ENCODE data around the gene DES. TPM values are rescaled to one million over a fixed set of nuclear protein-coding genes. Genes with fewer than 3 reads are reported as not detected.

DES gene
- total and polyA plus RNA-seq, 2 of the 4 experiments (the other 2 are of a cell fraction): 4.3 to 4.9 TPM

DNA sequence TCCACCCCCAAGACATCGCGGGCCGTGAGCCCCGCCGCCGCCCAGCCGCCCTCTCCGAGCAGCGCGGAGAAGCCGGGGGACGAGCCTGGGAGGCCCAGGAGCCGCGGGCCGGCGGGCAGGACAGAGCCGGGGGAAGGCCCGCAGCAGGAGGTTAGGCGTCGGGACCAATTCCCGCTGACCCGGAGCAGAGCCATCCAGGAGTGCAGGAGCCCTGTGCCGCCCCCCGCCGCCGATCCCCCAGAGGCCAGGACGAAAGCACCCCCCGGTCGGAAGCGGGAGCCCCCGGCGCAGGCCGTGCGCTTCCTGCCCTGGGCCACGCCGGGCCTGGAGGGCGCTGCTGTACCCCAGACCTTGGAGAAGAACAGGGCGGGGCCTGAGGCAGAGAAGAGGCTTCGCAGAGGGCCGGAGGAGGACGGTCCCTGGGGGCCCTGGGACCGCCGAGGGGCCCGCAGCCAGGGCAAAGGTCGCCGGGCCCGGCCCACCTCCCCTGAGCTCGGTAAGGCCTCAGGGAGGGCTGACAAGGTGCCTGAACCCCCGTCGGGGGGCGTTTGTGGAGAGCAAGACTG is 30.7 kb downstream of the DES start:
- Histone ChIP-seq H4K91ac (ENCODE audit: insufficient read depth, low read depth, low read length) (no peak overlapping the region), H3K9ac (ENCODE audit: low read depth, low read length) (no peak overlapping the region), H3K4me1 (ENCODE audit: control insufficient read depth, insufficient read depth, low read length) (peaks cover 36% of the 10 kb centered on the region), H3K56ac (ENCODE audit: extremely low read depth, insufficient read depth, low read length) (no peak overlapping the region), H3K9me1 (ENCODE audit: insufficient read depth, low read length) (peaks cover 23% of the 10 kb centered on the region), H2BK20ac (ENCODE audit: low read depth, low read length) (no peak overlapping the region), H4K5ac (ENCODE audit: low read depth, low read length) (no peak overlapping the region), H3K23ac (ENCODE audit: low read depth, low read length) (no peak overlapping the region), H4K8ac (ENCODE audit: low read depth in 2 of 2, low read length in 2 of 2) (no peak overlapping the region), H3K18ac (ENCODE audit: low read depth, low read length) (no peak overlapping the region), H3K36me3 (ENCODE audit: control insufficient read depth, insufficient read depth, low read length) (peaks cover 43% of the 10 kb centered on the region), H2AK5ac (ENCODE audit: low read depth, low read length) (no peak overlapping the region), H3K4me2 (ENCODE audit: low read depth, low read length) (no peak overlapping the region), H3K4me3 (ENCODE audit: insufficient read depth, low read depth, low read length) (no peak overlapping the region), H3K4ac (ENCODE audit: low read depth, low read length) (no peak overlapping the region), H3K79me1 (ENCODE audit: low read depth in 1 of 2, low read length in 2 of 2) (peaks cover 8 to 37% of the 10 kb centered on the region in 2 experiments), H2AK9ac (replicated peaks; ENCODE audit: low read depth, low read length, poor library complexity) (peak overlapping the region; percentile 1), H4K20me1 (ENCODE audit: insufficient read depth, low read length) (no peaks in the 10 kb centered on the region; the same call in 1 of the 2 replicates), H3K9me3 (ENCODE audit: control insufficient read depth, insufficient read depth, low read length) (no peaks in the 10 kb centered on the region), H3K27ac (ENCODE audit: insufficient read depth, low read length) (no peak overlapping the region), H2BK120ac (ENCODE audit: low read depth, low read length) (no peak overlapping the region), H3K27me3 (ENCODE audit: control insufficient read depth, insufficient read depth, low read length) (no peaks in the 10 kb centered on the region), H2AFZ (replicated peaks; ENCODE audit: low read length, poor library complexity) (no peak overlapping the region), H2BK5ac (ENCODE audit: low read depth, low read length, poor library complexity, severe bottlenecking) (no peak overlapping the region), H2BK15ac (ENCODE audit: low read depth, low read length) (no peak overlapping the region), H3K14ac (replicated peaks; ENCODE audit: low read depth, low read length) (no peak overlapping the region)
- ATAC-seq (ENCODE audit: low read depth) (no peak), DNase-seq (no peak)
- intact Hi-C loops (cut with micrococcal nuclease): no loop called here
- dilution Hi-C loops (cut with HindIII; ENCODE audit: low sequenced_read_pairs, unreplicated experiment): no loop called here
- ChIA-PET POLR2A (ENCODE audit: unreplicated experiment) (no interaction called here), CTCF (no interaction called here)
- BruUV-seq (replicated peaks): no TSS peak
- in situ Hi-C loops (cut with MboI; ENCODE audit: low sequenced_read_pairs): no loop called here
- 81% methylated on average over 26 of the region's 51 CpGs; no CpG with 5 or more reads in 1 of the 2 experiments for WGBS, 2 experiments (ENCODE audit: extremely low coverage in 2 of 2, insufficient read length in 1 of 2)
- TF ChIP-seq NFE2L2 (IDR thresholded peaks at IDR 0.05; ENCODE audit: low read depth, low read length) (no peak), POLR2A (IDR thresholded peaks at IDR 0.05; ENCODE audit: low read depth, low read length) (no peak)
